ENCODE results near the gene AKNA. TPM values are rescaled to one million over a fixed set of nuclear protein-coding genes. Genes with fewer than 3 reads are reported as not detected.

The AKNA gene
- total RNA-seq, 1 experiment from 2014 or later = 10.1 TPM

DNA sequence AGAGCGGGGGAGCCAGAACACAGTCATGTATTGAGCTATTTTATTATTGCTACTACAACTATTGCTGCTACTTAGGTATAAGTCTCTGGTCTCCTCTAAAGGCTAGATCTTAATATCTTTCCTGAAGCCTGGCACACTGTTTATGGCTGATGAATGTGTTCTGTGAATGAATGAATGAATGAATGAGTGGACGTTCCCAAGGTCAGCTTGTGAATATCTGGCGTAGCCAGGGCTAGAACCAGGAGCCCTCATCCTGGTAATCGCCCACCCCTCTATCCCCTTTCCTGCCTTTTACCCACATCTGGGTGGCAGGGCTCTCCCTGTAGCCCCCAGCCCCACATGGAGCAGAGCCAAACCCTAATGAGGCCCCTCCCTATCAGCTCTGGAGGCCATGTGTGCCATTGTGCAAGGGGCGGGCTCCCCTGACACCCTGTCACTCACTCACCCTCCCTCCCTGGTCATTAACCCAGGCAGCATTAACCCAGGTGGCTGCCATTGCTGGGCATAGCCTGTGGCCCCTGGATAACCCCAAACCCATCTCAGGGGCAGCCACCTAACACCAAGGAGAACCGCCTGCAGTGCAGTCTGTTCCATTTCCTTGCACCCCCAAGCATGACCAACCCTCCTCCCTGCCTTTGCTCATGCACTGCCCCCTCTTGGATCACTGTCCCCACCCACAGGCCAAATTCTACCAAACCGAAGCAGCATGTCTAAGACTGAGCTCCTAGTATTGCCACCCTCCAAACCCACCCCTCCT lies 2.0 kb upstream of the AKNA start:
- Histone ChIP-seq H3K27ac (ENCODE audit: low read length) (no peak overlapping the region), H3K4me3 (ENCODE audit: low read depth in 2 of 2, low read length in 2 of 2) (no peak overlapping the region), H3K4me1 (ENCODE audit: control insufficient read depth, insufficient read depth, low read length) (peaks cover 4% of the 10 kb centered on the region), H3K9me3 (ENCODE audit: control insufficient read depth, insufficient read depth, low read depth, low read length) (no peaks in the 10 kb centered on the region), H3K36me3 (ENCODE audit: control insufficient read depth, insufficient read depth, low read length) (no peaks in the 10 kb centered on the region), H3K27me3 (ENCODE audit: control insufficient read depth, insufficient read depth, low read length) (no peaks in the 10 kb centered on the region)
- CTCF ChIA-PET = no interaction called here
- POLR2A ChIA-PET = no interaction called here
- BruUV-seq (replicated peaks) = no TSS peak
- in situ Hi-C loops (cut with HindIII; ENCODE audit: low pct_unique_long_range_greater_than_20kb, low sequenced_read_pairs) = no loop called here
- intact Hi-C loops (cut with micrococcal nuclease; ENCODE audit: unreplicated experiment) = no loop called here
- no peak for DNase-seq (ENCODE audit: low read depth, low spot score)
- TF ChIP-seq TCF7L2 (IDR thresholded peaks at IDR 0.05; ENCODE audit: low read depth, low read length) (no peak), SIN3A (IDR thresholded peaks at IDR 0.05; ENCODE audit: borderline replicate concordance, insufficient read depth, low read depth, low read length) (no peak), POLR2AphosphoS5 (IDR thresholded peaks at IDR 0.05; ENCODE audit: low read depth, low read length) (no peak)
- TF ChIP-seq, protein P1, sequence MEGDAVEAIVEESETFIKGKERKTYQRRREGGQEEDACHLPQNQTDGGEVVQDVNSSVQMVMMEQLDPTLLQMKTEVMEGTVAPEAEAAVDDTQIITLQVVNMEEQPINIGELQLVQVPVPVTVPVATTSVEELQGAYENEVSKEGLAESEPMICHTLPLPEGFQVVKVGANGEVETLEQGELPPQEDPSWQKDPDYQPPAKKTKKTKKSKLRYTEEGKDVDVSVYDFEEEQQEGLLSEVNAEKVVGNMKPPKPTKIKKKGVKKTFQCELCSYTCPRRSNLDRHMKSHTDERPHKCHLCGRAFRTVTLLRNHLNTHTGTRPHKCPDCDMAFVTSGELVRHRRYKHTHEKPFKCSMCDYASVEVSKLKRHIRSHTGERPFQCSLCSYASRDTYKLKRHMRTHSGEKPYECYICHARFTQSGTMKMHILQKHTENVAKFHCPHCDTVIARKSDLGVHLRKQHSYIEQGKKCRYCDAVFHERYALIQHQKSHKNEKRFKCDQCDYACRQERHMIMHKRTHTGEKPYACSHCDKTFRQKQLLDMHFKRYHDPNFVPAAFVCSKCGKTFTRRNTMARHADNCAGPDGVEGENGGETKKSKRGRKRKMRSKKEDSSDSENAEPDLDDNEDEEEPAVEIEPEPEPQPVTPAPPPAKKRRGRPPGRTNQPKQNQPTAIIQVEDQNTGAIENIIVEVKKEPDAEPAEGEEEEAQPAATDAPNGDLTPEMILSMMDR (IDR thresholded peaks at IDR 0.05) = no peak
- TF ChIP-seq, protein P2, sequence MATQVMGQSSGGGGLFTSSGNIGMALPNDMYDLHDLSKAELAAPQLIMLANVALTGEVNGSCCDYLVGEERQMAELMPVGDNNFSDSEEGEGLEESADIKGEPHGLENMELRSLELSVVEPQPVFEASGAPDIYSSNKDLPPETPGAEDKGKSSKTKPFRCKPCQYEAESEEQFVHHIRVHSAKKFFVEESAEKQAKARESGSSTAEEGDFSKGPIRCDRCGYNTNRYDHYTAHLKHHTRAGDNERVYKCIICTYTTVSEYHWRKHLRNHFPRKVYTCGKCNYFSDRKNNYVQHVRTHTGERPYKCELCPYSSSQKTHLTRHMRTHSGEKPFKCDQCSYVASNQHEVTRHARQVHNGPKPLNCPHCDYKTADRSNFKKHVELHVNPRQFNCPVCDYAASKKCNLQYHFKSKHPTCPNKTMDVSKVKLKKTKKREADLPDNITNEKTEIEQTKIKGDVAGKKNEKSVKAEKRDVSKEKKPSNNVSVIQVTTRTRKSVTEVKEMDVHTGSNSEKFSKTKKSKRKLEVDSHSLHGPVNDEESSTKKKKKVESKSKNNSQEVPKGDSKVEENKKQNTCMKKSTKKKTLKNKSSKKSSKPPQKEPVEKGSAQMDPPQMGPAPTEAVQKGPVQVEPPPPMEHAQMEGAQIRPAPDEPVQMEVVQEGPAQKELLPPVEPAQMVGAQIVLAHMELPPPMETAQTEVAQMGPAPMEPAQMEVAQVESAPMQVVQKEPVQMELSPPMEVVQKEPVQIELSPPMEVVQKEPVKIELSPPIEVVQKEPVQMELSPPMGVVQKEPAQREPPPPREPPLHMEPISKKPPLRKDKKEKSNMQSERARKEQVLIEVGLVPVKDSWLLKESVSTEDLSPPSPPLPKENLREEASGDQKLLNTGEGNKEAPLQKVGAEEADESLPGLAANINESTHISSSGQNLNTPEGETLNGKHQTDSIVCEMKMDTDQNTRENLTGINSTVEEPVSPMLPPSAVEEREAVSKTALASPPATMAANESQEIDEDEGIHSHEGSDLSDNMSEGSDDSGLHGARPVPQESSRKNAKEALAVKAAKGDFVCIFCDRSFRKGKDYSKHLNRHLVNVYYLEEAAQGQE (IDR thresholded peaks at IDR 0.05; ENCODE audit: insufficient read depth in 1 of 2, low read depth in 2 of 2, low read length in 1 of 2) = no peak
- no peak for ATAC-seq

- ATAC-seq = no peak
- intact Hi-C loops (cut with micrococcal nuclease; ENCODE audit: unreplicated experiment) = no loop called here
- DNase-seq (ENCODE audit: low read depth, low spot score) = no peak
- H3K36me3 ChIP-seq (ENCODE audit: control insufficient read depth, insufficient read depth, low read length) = no peaks in the 10 kb centered on the region
- no peaks in the 10 kb centered on the region for H3K9me3 ChIP-seq (ENCODE audit: control insufficient read depth, insufficient read depth, low read depth, low read length)
- POLR2A ChIA-PET = interaction anchor here (0.6 kb wide), 1 partner anchor 57 kb away, joined by 3 read pairs; no protein-coding TSS in a partner anchor
- H3K27me3 ChIP-seq (ENCODE audit: control insufficient read depth, insufficient read depth, low read length) = no peaks in the 10 kb centered on the region
- no peak overlapping the region for H3K4me3 ChIP-seq (ENCODE audit: low read depth in 2 of 2, low read length in 2 of 2)
- CTCF ChIA-PET = no interaction called here
- TF ChIP-seq, protein P2 (IDR thresholded peaks at IDR 0.05; ENCODE audit: insufficient read depth in 1 of 2, low read depth in 2 of 2, low read length in 1 of 2) = no peak
- TF ChIP-seq TCF7L2 (IDR thresholded peaks at IDR 0.05; ENCODE audit: low read depth, low read length) = no peak
- TF ChIP-seq POLR2AphosphoS5 (IDR thresholded peaks at IDR 0.05; ENCODE audit: low read depth, low read length) = no peak
- TF ChIP-seq, protein P1 (IDR thresholded peaks at IDR 0.05) = no peak
- TF ChIP-seq SIN3A (IDR thresholded peaks at IDR 0.05; ENCODE audit: borderline replicate concordance, insufficient read depth, low read depth, low read length) = no peak
- no peak overlapping the region for H3K27ac ChIP-seq (ENCODE audit: low read length)
- peaks cover 4% of the 10 kb centered on the region for H3K4me1 ChIP-seq (ENCODE audit: control insufficient read depth, insufficient read depth, low read length)
- BruUV-seq (replicated peaks) = no TSS peak
- in situ Hi-C loops (cut with HindIII; ENCODE audit: low pct_unique_long_range_greater_than_20kb, low sequenced_read_pairs) = no loop called here
These were observed 1.1 kb upstream of the AKNA start for GRCh38 chr9:114388764-114389375.
